ENCODE data around the gene COL4A2. TPM values are rescaled to one million over a fixed set of nuclear protein-coding genes. Genes with fewer than 3 reads are reported as not detected.

The COL4A2 gene
- total RNA-seq, 4 donors from 2014 or later, result 75.1 to 322 (median 115) TPM

DNA sequence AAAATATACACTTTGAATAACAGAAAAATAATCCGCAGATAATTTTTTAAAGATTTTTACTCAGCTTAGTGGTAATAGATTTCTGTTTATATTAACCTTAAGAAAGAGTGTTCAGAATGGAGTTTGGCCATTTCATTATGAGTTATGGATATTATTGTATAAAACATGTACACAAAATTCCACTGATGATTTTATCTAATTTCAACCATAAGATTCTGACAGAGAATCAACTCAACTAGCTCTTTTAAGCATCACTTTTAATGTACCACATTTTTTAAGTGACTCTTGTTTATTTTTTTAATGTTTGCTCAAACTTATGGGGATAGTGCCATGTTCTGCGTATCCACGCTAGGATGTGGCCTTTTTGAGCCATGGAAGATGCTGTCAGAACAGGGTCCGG, 75.7 kb downstream of the COL4A2 start:
- intact Hi-C loops (cut with DNase I; ENCODE audit: low total_unique reads), result no loop called here
- no peak for TF ChIP-seq POLR2AphosphoS5 (IDR thresholded peaks at IDR 0.05)
- TF ChIP-seq, protein P1, sequence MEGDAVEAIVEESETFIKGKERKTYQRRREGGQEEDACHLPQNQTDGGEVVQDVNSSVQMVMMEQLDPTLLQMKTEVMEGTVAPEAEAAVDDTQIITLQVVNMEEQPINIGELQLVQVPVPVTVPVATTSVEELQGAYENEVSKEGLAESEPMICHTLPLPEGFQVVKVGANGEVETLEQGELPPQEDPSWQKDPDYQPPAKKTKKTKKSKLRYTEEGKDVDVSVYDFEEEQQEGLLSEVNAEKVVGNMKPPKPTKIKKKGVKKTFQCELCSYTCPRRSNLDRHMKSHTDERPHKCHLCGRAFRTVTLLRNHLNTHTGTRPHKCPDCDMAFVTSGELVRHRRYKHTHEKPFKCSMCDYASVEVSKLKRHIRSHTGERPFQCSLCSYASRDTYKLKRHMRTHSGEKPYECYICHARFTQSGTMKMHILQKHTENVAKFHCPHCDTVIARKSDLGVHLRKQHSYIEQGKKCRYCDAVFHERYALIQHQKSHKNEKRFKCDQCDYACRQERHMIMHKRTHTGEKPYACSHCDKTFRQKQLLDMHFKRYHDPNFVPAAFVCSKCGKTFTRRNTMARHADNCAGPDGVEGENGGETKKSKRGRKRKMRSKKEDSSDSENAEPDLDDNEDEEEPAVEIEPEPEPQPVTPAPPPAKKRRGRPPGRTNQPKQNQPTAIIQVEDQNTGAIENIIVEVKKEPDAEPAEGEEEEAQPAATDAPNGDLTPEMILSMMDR (IDR thresholded peaks at IDR 0.05), result no peak
- TF ChIP-seq EP300 (IDR thresholded peaks at IDR 0.05; ENCODE audit: low read depth), result no peak
- no peak for TF ChIP-seq POLR2A (IDR thresholded peaks at IDR 0.05)
- no peak for DNase-seq
- no peaks in the 10 kb centered on the region for H3K36me3 ChIP-seq
- no peaks in the 10 kb centered on the region for H3K27me3 ChIP-seq
- in situ Hi-C loops (cut with MboI; ENCODE audit: low pct_ligation_motif_present in 1 of 4, low pct_unique_long_range_greater_than_20kb in 1 of 4, low sequenced_read_pairs in 3 of 4), result no loop called here
- H3K9me3 ChIP-seq, result no peaks in the 10 kb centered on the region
- H3K4me3 ChIP-seq, result no peak overlapping the region
- peaks cover 5 to 15% (median 9%) of the 10 kb centered on the region in 4 donors for H3K4me1 ChIP-seq
- H3K27ac ChIP-seq, result peak overlapping the region; percentile 6 to 71 (median 56)
- WGBS, 2 donors (ENCODE audit: low coverage in 1 of 2), result 78 to 81% methylated on average over 4 of the region's 4 CpGs

DNA sequence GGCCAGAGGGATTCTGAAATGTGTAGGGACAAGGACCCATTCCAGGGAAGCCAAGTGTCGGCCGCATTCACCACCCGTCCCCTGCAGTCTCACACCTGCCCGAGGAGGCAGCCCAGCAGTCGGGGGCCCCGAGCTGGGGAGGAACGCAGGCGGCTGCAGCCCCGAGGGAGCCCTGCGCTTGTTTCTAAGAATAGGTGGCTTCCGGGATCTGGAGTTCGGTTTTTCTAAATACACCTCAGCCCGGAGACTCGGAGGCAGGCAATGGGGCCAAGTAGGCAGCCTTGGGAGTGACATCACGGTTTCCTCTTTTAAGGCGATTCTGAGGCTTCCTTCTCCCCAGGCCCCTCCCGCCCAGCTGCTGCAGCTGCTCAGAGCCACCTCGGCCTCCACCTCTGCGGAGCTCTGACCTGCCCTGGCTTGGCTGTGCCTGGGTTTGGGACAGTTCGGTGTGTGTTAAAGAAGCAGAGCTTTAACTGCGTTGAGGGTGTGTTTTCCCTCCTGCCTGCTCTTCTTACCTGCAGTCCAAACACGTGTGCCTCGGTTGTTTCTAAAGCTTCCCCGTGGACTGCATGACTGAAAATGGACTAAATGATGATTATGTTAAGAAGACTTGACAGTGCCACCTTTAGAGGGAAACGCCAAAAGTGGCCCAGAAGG, 80.5 kb downstream of the COL4A2 start:
- no peak overlapping the region for H3K4me3 ChIP-seq
- TF ChIP-seq POLR2AphosphoS5 (IDR thresholded peaks at IDR 0.05) (peak; percentile 11 to 21 (median 11)), EP300 (IDR thresholded peaks at IDR 0.05; ENCODE audit: low read depth) (no peak)
- H3K36me3 ChIP-seq, result no peaks in the 10 kb centered on the region
- 39 to 41% methylated on average over 5 to 22 of the region's 25 CpGs for WGBS, 2 donors (ENCODE audit: low coverage in 1 of 2)
- in situ Hi-C loops (cut with MboI; ENCODE audit: low pct_ligation_motif_present in 1 of 4, low pct_unique_long_range_greater_than_20kb in 1 of 4, low sequenced_read_pairs in 3 of 4) (no loop called here), intact Hi-C loops (cut with DNase I; ENCODE audit: low total_unique reads) (no loop called here)
- peak overlapping the region; percentile 77 to 94 (median 88) for H3K27ac ChIP-seq
- DNase-seq, result peak; percentile 36
- H3K27me3 ChIP-seq, result no peaks in the 10 kb centered on the region
- peaks cover 3 to 12% (median 11%) of the 10 kb centered on the region in 4 donors for H3K4me1 ChIP-seq
- H3K9me3 ChIP-seq, result no peaks in the 10 kb centered on the region

- Histone ChIP-seq H3K9me3 (no peaks in the 10 kb centered on the region), H3K4me1 (peaks cover 3 to 12% (median 11%) of the 10 kb centered on the region in 4 donors), H3K36me3 (no peaks in the 10 kb centered on the region), H3K27ac (peak overlapping the region; percentile 77 to 94 (median 88)), H3K4me3 (no peak overlapping the region), H3K27me3 (no peaks in the 10 kb centered on the region)
- WGBS, 2 donors (ENCODE audit: low coverage in 1 of 2), result 48 to 61% methylated on average over 7 to 19 of the region's 19 CpGs
- intact Hi-C loops (cut with DNase I; ENCODE audit: low total_unique reads) (no loop called here), in situ Hi-C loops (cut with MboI; ENCODE audit: low pct_ligation_motif_present in 1 of 4, low pct_unique_long_range_greater_than_20kb in 1 of 4, low sequenced_read_pairs in 3 of 4) (no loop called here)
- DNase-seq, result peak; percentile 52
- TF ChIP-seq POLR2AphosphoS5 (IDR thresholded peaks at IDR 0.05), result peak; percentile 59 to 79 (median 74)
- TF ChIP-seq POLR2A (IDR thresholded peaks at IDR 0.05), result no peak
- TF ChIP-seq EP300 (IDR thresholded peaks at IDR 0.05; ENCODE audit: low read depth), result peak; percentile 4
- TF ChIP-seq, protein P1 (IDR thresholded peaks at IDR 0.05), result no peak
These were observed 81.2 kb downstream of the COL4A2 start for GRCh38 chr13:110388108-110388943.

- WGBS, 2 donors (ENCODE audit: low coverage in 1 of 2), result 78 to 85% methylated on average over 4 to 5 of the region's 5 CpGs
- Histone ChIP-seq H3K27ac (peak overlapping the region; percentile 77 to 94 (median 88)), H3K36me3 (no peaks in the 10 kb centered on the region), H3K9me3 (no peaks in the 10 kb centered on the region), H3K4me3 (no peak overlapping the region), H3K4me1 (peaks cover 3 to 12% (median 11%) of the 10 kb centered on the region in 4 donors), H3K27me3 (no peaks in the 10 kb centered on the region)
- in situ Hi-C loops (cut with MboI; ENCODE audit: low pct_ligation_motif_present in 1 of 4, low pct_unique_long_range_greater_than_20kb in 1 of 4, low sequenced_read_pairs in 3 of 4) (no loop called here), intact Hi-C loops (cut with DNase I; ENCODE audit: low total_unique reads) (no loop called here)
- TF ChIP-seq POLR2A (IDR thresholded peaks at IDR 0.05) (no peak), POLR2AphosphoS5 (IDR thresholded peaks at IDR 0.05) (no peak), EP300 (IDR thresholded peaks at IDR 0.05; ENCODE audit: low read depth) (no peak)
- TF ChIP-seq, protein P1 (IDR thresholded peaks at IDR 0.05), result no peak
- DNase-seq, result no peak
These were observed 83.5 kb downstream of the COL4A2 start for GRCh38 chr13:110390567-110390966.

Data from transverse colon (tissue), 4 donors.